GM18517 (cell line): ENCODE data around the gene CSF1.

Source experiments
- ATAC-seq: cut with Tn5 transposase; IDR thresholded peaks from one replicate; pipeline ENCODE4 v1.9.1; 2021; ENCODE audit warnings: mild to moderate bottlenecking, moderate library complexity; ENCODE audit not compliant: unreplicated experiment

Gene CSF1

DNA sequence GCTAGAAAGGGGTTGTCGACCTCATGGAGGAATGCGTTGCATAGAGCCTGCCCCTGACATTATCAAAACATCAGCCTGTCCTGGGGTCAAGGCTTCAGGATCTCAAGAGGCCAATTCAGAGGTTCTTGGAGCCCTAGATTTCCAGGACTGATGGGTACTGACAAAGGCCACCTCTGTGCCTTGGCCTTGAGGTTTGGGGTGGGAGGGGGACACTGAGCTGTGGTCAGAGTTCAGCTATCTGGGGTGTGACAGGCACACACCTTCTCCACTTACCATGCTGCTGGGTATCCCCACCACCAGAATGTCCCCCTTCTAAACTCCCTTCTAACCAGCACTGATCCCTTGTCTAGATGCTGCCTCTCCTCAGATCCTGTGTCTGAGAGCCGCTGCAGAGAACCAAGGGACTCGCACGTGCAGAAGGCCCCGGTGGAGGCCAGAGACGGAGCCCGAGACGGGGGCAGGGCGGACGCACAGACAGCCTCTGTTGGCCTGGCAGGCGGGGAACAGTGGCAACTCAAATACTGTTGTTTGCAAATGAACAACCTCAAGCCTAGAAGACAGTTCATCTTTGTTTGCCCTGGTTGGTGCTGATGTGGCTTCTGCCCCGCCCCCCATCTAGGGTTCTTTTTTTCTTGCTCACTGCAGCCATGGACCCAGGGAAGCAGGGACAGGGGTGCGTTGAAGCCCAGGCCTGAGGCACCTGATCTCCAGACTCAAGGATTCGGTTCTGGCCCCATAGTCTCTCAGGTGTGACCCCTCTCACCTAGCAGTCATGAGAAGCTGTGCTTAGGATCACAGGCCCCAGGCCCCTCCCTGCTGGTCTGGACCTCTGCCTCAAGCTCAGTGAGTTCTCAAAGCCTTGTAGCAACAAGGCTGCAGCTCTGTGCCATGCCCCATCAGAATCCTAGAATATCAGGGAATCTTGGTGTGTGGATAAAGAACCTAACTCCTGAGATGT, 28.1 kb upstream of the CSF1 start:
- no peak for ATAC-seq

GRCh38 chr1:109883248-109883955, 27.2 kb upstream of the CSF1 start:
- no peak for ATAC-seq

DNA sequence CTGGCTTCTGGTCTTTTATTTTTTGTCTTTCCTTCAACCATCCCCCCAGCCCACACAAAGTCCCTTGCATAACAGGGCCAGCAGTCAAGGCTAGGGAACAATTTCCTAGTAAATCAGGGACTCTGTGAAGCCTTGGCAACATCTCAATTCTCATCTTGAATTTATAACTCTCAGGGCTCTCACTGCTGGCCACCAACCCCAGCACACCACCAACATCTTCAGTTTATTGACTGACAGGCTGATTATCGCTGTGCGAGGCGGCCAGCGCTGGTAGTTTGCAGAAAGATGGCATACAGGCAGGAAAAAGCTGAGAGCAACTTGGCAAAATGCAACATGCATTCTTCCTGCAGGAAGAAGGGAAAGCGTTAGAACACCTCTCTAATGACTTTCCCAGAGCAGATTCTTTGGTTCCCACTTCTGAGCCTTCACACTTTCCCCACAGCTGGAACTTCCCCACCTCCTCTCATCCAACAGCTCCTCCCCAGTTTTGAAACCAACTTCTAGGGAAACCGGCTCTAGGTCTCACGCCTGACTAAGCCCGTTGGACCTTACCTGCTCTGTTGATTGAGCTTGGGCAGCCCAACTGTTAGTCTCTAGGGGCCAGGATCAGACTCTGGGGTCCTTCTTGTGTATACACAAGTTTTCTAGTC, 26.3 kb upstream of the CSF1 start:
- ATAC-seq, result no peak

GRCh38 chr1:109885589-109885988, 25.1 kb upstream of the CSF1 start:
- no peak for ATAC-seq

- no peak for ATAC-seq
Observed at GRCh38 chr1:109886827-109887226, 23.8 kb upstream of the CSF1 start.

- no peak for ATAC-seq
Observed at GRCh38 chr1:109887271-109887670, 23.4 kb upstream of the CSF1 start.

GRCh38 chr1:109887884-109888283, 22.8 kb upstream of the CSF1 start:
- no peak for ATAC-seq

DNA sequence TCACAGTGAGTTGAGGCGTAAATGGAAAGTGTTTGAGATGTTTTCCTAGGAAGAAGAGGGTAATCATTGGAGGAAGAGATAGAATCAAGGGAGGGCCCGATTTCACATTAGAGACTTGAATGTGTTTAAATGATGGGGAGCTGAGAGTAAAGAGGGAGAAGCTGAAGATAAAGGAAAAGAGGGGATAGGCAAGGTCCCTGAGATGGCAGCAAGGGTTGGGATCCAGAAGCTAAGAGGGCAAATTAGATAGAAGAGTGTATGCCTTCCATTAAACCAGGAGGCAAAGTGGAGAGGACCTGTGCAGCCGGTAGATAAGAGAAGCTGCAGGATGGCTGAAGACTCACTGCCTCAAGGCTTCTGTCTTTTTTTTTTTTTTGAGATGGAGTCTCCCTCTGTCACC, 21.6 kb upstream of the CSF1 start:
- ATAC-seq, result no peak

GRCh38 chr1:109890115-109890953, 20.3 kb upstream of the CSF1 start:
- ATAC-seq, result no peak

DNA sequence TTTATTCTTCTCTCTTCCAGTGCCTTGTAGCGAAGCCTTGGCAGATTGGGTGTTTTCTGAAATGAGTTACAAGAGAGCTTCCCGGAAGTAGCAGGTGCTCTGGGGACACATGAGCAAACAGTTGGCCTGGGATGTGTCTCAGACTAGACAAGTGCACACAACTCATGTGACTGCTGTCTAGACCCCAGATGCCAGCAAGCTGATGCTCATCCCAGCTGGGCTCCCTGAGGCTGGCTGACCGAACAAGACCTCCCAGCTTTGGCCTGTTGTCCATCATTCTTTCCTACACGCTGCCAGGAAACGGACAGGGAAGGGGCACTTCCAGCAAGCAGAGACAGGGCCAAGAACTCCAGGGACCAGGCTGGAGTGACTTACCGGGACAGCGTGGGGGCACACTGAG, 18.7 kb upstream of the CSF1 start:
- no peak for ATAC-seq

DNA sequence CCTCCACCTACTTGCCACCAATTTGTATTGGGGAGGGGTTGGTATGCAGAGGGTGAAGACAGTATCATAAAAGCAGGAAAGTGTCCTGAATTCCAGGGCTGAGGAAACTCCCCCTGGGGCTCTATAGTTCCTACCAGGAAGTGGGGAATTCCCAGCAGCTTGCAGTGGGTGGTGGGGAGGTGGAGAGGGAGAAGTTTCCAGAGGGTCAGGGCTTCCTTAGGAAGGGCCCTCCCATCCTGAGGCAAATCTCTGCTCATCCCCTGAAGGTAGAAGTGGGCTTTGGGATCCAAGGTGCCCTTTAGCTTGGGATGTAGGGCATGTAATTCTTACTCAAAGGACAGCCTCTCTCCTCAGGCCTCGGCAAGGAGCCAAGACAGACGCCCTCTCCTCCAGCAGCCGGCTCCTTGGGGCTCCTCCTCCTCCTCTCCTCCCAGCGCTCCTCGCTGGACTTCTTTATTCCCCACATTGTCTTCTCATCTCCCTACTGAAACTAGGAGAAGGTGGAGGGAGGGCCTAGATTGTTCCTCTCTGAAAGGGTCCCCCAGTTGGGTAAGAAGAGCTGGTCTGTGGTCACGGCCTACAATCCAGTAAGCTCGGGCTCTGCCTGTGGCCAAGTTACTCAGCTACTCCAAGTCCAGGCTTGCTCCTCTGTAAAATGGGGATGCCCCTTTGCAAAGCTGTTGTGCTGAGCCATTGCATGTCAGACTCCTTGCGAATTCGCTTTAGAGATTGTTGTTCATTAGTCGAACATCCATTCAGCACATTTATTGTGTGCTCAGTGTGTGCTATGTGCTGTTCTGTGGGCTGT, 17.9 kb upstream of the CSF1 start:
- ATAC-seq, result no peak

DNA sequence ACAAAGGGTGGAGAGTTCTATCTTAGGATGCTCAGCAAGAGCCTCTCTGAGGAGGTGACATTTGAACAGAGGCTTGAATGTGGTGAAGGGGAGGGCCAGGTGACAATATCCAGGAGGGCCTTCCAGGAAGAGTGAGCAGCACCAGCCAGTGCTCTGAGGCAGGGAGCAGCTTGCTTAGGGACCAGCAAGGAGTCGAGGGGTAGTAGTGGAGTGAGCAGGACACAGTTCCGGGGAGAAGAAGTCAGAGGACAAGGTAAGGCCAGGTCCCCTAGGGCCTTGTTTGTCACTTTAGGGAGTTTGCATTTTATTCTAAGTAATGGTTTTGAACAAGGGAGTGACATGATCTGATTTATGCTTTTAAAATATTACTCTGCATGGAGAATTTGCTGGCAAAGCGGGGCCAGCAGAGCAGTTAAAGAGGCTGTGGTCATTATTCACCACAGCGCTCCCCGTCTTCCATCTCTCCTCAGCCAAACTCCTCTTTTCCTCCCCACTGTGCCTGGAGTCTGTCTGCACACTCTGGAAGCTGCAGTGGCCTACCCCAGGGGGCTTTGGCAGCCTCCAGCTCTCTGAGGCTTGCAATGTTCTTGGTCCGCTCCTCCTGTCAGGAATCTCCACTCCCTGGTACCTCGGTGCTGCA, 17.0 kb upstream of the CSF1 start:
- ATAC-seq, result no peak

GRCh38 chr1:109894823-109895719, 15.6 kb upstream of the CSF1 start:
- ATAC-seq, result no peak

DNA sequence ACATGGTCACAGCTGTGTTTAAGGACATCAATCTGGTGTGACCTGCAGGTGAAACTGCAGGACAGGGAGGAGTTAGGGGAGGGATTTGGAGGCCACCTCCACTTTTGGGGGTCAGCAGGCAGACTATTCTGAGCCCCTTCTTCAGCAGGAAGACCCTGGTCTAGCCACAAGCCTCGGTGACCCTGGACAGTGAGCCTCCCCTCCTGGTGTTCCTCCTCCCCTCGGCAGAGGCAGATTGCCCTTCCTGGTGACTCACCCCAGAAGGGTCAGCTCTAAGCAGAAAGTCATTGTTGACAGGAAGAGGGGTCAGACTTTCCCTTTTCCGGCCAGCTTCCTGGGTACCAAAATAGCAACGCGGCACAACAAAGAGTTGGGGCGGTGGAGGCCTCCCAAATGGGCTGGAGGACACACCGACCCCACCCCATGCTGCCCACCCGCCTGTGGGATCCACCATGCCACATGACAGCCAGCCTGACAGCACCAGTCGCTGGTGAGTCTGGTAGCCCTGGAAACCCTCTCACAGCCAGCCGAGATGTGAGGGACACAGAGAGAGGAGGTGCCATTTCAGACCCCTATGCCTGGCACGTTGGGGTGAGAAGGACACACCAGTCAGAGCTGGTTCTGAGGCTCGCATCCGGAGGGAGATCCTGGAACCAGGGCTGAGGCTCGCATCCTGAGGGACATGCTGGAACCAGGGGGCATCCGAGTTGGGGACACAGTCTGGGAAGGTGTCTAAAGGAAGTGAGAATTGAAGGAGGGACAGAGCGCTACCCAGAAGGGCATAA, 14.7 kb upstream of the CSF1 start:
- no peak for ATAC-seq

GRCh38 chr1:109896681-109897080, 14.0 kb upstream of the CSF1 start:
- no peak for ATAC-seq

GRCh38 chr1:109897259-109897955, 13.2 kb upstream of the CSF1 start:
- ATAC-seq, result no peak

DNA sequence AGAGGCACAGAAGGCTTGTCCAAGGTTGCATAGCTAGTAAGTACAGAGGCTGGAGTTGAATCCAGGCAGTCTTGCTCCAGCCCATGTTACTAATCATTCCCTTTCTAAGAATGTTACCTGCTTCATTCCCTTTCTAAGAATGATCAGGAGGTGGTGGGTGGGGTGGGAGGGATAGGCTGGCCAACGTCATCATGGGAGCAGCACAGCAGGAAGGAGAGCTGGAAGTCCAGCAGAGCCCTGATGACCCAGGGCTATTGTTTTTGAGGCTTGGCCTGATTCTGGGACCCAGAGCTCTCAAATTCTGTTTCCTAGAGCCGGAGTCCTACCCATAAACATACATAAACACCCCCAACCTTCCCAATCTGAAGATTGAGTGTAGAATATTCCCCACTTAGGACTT, 11.8 kb upstream of the CSF1 start:
- ATAC-seq, result no peak
